Measurements from ENCODE around the gene NPSR1. TPM values are rescaled to one million over a fixed set of nuclear protein-coding genes. Genes with fewer than 3 reads are reported as not detected.

NPSR1 gene
- total RNA-seq, 1 donor from 2014 or later: not detected

DNA sequence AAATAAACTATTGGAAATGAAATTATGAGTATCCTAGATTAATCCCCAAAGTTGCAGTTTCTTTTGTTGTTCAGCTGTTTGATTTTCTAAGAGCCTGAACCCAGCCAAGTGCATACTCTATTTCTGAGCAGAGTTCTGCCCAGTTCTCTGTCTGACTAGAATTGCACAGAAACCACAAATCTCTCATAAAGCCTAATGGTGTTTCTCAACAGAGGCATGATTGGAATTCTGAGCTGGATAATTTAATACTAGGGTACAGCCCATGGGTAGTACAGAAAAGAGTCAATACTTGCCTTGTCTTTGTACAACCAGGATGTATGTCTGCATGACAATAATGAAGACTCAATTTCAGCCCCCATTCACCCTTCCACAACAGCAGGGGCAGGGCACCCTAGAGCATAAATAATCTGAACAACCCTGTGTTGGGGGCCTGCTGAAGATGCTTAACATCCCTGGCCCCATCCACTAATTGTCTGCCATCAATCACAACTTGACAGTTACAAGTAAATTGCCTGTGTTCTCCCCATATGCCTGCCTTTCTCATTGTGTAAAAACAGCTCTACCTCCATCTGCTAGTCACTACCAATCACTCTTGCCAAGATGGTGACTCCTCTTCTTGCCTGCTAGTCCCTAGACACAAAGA, 114.4 kb downstream of the NPSR1 start:
- Histone ChIP-seq H3K4me3 (ENCODE audit: low read depth, low read length) (no peak overlapping the region), H3K36me3 (ENCODE audit: control insufficient read depth, insufficient read depth, low read length) (no peaks in the 10 kb centered on the region), H3K27me3 (ENCODE audit: control insufficient read depth, insufficient read depth, low read length) (no peaks in the 10 kb centered on the region)
- DNase-seq (ENCODE audit: low read depth) (no peak), FAIRE-seq (no peak)
- TF ChIP-seq, protein P1, sequence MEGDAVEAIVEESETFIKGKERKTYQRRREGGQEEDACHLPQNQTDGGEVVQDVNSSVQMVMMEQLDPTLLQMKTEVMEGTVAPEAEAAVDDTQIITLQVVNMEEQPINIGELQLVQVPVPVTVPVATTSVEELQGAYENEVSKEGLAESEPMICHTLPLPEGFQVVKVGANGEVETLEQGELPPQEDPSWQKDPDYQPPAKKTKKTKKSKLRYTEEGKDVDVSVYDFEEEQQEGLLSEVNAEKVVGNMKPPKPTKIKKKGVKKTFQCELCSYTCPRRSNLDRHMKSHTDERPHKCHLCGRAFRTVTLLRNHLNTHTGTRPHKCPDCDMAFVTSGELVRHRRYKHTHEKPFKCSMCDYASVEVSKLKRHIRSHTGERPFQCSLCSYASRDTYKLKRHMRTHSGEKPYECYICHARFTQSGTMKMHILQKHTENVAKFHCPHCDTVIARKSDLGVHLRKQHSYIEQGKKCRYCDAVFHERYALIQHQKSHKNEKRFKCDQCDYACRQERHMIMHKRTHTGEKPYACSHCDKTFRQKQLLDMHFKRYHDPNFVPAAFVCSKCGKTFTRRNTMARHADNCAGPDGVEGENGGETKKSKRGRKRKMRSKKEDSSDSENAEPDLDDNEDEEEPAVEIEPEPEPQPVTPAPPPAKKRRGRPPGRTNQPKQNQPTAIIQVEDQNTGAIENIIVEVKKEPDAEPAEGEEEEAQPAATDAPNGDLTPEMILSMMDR (IDR thresholded peaks at IDR 0.05; ENCODE audit: insufficient read depth, low read length, severe bottlenecking): no peak

DNA sequence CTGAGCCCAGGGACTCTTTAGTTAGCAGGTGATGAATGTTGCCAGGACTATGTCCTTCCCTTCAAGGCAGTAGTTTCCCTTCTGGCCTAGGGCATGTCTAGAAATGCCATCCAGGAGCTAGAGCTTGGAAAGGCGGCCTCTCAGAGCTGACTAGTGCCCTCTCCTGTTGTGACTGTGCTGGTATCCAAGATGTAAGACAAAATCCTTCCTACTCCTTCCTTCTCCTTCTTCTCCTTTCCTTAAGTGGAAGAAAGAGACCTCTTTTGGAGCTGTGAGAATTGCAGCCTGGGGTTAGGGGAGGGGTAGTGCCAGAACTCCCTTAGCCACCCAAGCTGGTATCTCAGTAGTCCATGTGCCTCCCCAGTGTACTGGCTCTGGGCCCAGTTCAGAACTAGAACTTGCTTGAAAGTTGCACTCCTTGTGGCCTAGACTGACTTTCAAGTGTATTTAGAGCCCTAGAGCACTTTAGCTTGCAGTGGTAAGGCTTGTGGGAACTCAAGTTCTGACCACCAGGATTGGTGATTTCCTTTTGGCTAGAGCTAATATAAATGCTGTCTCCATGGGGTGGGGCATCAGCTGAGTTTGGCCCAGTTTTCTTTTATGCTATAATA, 118.8 kb downstream of the NPSR1 start:
- H3K4me3 ChIP-seq (ENCODE audit: low read depth, low read length): no peak overlapping the region
- H3K36me3 ChIP-seq (ENCODE audit: control insufficient read depth, insufficient read depth, low read length): no peaks in the 10 kb centered on the region
- no peak for DNase-seq (ENCODE audit: low read depth)
- FAIRE-seq: no peak
- no peaks in the 10 kb centered on the region for H3K27me3 ChIP-seq (ENCODE audit: control insufficient read depth, insufficient read depth, low read length)
- TF ChIP-seq, protein P1 (IDR thresholded peaks at IDR 0.05; ENCODE audit: insufficient read depth, low read length, severe bottlenecking): no peak

DNA sequence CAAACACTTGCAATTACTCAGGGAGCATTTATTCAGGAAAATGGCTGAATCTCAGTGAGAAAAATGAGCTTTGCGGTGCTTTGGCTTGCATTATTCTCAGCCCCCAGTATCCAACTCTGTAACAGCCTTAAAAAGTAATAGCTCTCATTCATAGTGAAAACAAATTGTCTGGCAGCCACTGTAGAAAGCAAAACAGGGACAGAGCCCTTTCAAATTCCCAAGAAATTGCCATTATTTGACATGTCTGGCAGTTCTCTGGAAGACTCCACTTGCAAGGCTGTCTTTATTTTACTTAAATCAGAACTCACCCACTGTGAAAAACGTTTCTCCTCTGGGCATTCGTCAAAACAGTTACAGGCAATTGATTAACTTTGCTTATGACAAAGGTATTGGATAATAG, 122.5 kb downstream of the NPSR1 start:
- Histone ChIP-seq H3K27me3 (ENCODE audit: control insufficient read depth, insufficient read depth, low read length) (no peaks in the 10 kb centered on the region), H3K4me3 (ENCODE audit: low read depth, low read length) (no peak overlapping the region), H3K36me3 (ENCODE audit: control insufficient read depth, insufficient read depth, low read length) (no peaks in the 10 kb centered on the region)
- DNase-seq (ENCODE audit: low read depth) (no peak), FAIRE-seq (no peak)
- TF ChIP-seq, protein P1 (IDR thresholded peaks at IDR 0.05; ENCODE audit: insufficient read depth, low read length, severe bottlenecking): no peak

DNA sequence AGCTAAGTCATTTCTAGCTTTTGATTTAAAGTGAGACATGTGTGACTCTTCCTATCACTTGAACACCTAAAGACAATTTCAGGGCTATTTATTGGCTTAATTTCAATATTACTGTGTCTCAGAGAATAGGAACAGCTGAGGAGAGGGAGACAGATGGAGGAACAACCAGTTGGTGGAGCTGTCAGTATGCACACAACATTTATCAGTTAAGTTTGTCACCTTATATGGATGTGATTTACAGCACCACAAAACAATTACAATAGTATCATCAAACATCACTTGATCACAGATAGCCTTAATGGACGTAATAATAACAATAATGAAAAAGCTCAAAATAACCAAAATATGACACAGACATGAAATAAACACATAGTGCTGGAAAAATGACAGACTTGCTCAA, 129.6 kb downstream of the NPSR1 start:
- H3K4me3 ChIP-seq (ENCODE audit: low read depth, low read length): no peak overlapping the region

DNA sequence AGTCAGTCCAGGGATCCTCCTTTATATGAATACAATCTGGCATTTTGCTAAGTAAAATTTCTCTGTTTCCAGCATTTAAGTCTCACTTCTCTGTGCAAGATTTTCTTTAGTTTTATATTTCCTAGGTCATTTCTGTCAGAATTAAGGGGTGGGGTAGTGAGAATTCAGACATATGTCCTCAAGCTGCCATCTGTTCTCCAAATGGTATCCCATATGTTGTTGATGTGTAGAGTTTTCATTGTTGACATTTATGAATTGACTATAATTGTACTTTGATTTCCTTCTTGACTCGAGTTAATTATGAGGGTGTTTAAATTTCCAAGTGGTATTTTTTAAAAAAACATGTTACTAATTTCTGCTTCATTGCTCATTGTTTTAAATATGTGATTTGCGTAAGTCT, 148.8 kb downstream of the NPSR1 start:
- TF ChIP-seq, protein P1 (IDR thresholded peaks at IDR 0.05; ENCODE audit: insufficient read depth, low read length, severe bottlenecking): no peak
- DNase-seq (ENCODE audit: low read depth) (no peak), FAIRE-seq (no peak)
- no peaks in the 10 kb centered on the region for H3K27me3 ChIP-seq (ENCODE audit: control insufficient read depth, insufficient read depth, low read length)
- no peak overlapping the region for H3K4me3 ChIP-seq (ENCODE audit: low read depth, low read length)
- no peaks in the 10 kb centered on the region for H3K36me3 ChIP-seq (ENCODE audit: control insufficient read depth, insufficient read depth, low read length)

More for the DNA sequence above, 129.6 kb downstream of the NPSR1 start:
- TF ChIP-seq, protein P1 (IDR thresholded peaks at IDR 0.05; ENCODE audit: insufficient read depth, low read length, severe bottlenecking): no peak
- Histone ChIP-seq H3K36me3 (ENCODE audit: control insufficient read depth, insufficient read depth, low read length) (no peaks in the 10 kb centered on the region), H3K27me3 (ENCODE audit: control insufficient read depth, insufficient read depth, low read length) (no peaks in the 10 kb centered on the region)
- DNase-seq (ENCODE audit: low read depth): no peak
- FAIRE-seq: no peak
